ENCODE data around the gene ZBTB22.

DNA sequence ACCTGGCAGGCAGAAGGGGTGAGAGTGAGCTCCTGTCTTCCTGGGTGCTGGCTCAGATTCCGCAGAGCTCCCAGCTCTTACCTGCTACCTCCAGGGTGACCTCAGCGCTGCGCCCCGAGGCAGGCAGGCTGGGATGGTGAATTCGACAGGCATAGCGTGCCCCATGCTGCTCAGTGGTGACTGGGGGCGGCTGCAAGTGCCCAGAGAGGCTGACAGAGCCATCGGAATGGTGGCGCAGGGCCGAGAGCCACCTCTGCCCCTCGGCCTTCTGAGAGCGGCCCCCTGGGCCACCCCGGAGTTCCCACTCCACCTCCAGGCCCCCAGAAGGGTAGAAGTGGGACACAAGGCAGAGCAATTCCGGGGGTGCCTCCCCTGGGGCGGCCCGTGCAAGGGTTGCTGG is 13.3 kb downstream of the ZBTB22 start:
- TF ChIP-seq, protein P1, sequence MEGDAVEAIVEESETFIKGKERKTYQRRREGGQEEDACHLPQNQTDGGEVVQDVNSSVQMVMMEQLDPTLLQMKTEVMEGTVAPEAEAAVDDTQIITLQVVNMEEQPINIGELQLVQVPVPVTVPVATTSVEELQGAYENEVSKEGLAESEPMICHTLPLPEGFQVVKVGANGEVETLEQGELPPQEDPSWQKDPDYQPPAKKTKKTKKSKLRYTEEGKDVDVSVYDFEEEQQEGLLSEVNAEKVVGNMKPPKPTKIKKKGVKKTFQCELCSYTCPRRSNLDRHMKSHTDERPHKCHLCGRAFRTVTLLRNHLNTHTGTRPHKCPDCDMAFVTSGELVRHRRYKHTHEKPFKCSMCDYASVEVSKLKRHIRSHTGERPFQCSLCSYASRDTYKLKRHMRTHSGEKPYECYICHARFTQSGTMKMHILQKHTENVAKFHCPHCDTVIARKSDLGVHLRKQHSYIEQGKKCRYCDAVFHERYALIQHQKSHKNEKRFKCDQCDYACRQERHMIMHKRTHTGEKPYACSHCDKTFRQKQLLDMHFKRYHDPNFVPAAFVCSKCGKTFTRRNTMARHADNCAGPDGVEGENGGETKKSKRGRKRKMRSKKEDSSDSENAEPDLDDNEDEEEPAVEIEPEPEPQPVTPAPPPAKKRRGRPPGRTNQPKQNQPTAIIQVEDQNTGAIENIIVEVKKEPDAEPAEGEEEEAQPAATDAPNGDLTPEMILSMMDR (IDR thresholded peaks at IDR 0.05) = no peak
- TF ChIP-seq POLR2A (IDR thresholded peaks at IDR 0.05) (no peak), EP300 (IDR thresholded peaks at IDR 0.05) (no peak)
